ENCODE measurements around the gene PROKR2.

DNA sequence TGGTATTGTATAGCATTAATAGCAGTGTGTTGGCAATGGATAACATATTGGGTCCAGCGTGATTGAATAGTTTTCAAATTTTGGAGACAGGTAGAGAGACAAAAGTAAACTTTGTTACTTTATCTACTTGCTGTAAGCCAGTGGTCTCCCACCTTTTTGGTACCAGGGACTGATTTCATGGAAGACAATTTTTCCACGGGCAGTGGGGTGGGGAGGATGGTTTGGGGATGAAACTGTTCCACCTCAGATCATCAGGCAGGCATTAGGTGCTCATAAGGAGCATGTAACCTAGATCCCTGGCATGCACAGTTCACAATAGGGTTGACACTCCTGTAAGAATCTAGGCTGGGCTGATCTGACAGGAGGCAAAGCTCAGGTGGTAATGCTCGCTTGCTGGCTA is 14.6 kb upstream of the PROKR2 start:
- TF ChIP-seq, protein P1, sequence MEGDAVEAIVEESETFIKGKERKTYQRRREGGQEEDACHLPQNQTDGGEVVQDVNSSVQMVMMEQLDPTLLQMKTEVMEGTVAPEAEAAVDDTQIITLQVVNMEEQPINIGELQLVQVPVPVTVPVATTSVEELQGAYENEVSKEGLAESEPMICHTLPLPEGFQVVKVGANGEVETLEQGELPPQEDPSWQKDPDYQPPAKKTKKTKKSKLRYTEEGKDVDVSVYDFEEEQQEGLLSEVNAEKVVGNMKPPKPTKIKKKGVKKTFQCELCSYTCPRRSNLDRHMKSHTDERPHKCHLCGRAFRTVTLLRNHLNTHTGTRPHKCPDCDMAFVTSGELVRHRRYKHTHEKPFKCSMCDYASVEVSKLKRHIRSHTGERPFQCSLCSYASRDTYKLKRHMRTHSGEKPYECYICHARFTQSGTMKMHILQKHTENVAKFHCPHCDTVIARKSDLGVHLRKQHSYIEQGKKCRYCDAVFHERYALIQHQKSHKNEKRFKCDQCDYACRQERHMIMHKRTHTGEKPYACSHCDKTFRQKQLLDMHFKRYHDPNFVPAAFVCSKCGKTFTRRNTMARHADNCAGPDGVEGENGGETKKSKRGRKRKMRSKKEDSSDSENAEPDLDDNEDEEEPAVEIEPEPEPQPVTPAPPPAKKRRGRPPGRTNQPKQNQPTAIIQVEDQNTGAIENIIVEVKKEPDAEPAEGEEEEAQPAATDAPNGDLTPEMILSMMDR (conservative IDR thresholded peaks at IDR 0.05) = no peak
- no peak for TF ChIP-seq EZH2 (IDR thresholded peaks at IDR 0.05; ENCODE audit: low read depth)

Data from PC-9 (cell line).